ENCODE data around the gene ARHGAP8.

The ARHGAP8 gene

GRCh38 chr22:44786136-44786535, 33.8 kb downstream of the ARHGAP8 start:
- no peak for TF ChIP-seq CTCF (IDR thresholded peaks at IDR 0.05; ENCODE audit: low read depth, low read length, missing control alignments)
- no peak overlapping the region for H3K4me3 ChIP-seq (replicated peaks; ENCODE audit: low read depth, low read length)
- no peak for DNase-seq (ENCODE audit: extremely low read depth, low read depth)

- no peak overlapping the region for H3K4me3 ChIP-seq (replicated peaks; ENCODE audit: low read depth, low read length)
- no peak for DNase-seq (ENCODE audit: extremely low read depth, low read depth)
- TF ChIP-seq CTCF (IDR thresholded peaks at IDR 0.05; ENCODE audit: low read depth, low read length, missing control alignments), result no peak
Observed at GRCh38 chr22:44786610-44787009, 34.2 kb downstream of the ARHGAP8 start.

DNA sequence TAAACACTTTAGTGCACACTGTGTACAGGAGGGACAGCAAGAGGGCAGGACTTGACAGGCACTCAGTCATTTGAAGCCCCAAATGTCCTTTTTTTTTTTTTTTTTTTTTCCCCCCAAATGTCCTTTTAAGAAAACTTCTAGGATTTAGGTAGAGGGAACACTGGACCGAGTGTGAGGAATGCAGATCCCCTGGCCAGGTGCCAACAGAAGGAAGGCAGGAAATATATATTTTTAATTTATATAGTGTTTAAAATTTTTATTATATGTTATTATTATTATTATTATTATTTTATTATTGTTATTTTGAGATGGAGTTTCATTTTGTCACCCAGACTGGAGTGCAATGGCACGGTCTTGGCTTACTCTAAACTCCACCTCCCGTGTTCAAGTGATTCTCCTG, 35.5 kb downstream of the ARHGAP8 start:
- no peak for TF ChIP-seq CTCF (IDR thresholded peaks at IDR 0.05; ENCODE audit: low read depth, low read length, missing control alignments)

DNA sequence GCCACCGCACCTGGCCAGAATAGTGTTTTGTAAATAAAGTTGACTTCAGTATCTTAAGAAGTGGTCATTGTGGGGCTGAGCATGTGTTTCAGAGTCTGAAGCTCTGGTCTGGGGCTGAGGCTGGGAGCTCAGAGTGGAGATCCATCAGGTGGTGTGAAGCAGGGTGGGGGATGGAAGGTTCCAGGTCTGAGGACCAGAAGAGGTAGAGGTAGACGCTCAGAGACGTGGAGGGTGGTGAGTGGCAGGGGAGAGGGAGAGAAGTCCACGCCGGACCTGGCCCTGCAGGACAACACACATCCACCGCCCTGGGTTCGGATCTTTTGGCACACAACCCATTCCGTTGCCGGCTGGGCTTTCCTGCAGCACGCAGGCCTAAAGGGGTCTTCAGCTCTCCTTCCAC, 40.7 kb downstream of the ARHGAP8 start:
- TF ChIP-seq CTCF (IDR thresholded peaks at IDR 0.05; ENCODE audit: low read depth, low read length, missing control alignments), result no peak
- DNase-seq (ENCODE audit: extremely low read depth, low read depth), result no peak
- H3K4me3 ChIP-seq (replicated peaks; ENCODE audit: low read depth, low read length), result no peak overlapping the region

More for the DNA sequence above, 35.5 kb downstream of the ARHGAP8 start:
- no peak overlapping the region for H3K4me3 ChIP-seq (replicated peaks; ENCODE audit: low read depth, low read length)
- no peak for DNase-seq (ENCODE audit: extremely low read depth, low read depth)

DNA sequence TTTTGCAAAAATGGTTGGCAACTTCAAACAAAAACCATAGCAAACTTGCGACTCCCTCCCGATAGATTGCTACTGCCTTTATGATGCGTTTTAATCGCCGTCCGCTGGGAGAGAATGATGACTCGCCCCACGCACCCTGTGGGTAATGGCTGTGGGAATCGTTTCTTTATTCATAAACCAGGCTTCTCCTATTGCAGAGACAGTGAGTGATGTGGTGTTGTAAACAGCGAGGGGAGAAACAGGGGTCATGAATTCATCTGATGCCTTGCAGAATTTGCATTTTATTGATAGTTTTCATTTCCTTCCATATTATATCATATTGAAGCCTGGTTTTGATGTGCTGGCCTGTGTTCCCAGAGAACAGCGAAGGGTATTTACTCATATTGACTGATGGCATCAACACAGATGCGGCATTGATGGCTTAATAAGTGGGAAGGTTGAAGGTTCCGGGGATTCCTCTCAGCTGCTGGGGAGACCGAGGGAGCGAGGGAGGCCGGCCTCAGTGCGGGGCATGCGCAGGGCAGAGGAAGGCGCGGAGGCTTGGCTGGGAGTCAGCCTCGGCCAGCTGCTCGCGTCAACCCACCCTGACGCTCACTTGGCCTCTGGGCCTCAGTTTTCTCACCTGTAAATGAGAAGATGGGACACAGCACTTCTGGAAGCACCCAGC, 41.3 kb downstream of the ARHGAP8 start:
- no peak overlapping the region for H3K4me3 ChIP-seq (replicated peaks; ENCODE audit: low read depth, low read length)
- no peak for DNase-seq (ENCODE audit: extremely low read depth, low read depth)
- no peak for TF ChIP-seq CTCF (IDR thresholded peaks at IDR 0.05; ENCODE audit: low read depth, low read length, missing control alignments)

- no peak for DNase-seq (ENCODE audit: extremely low read depth, low read depth)
- no peak overlapping the region for H3K4me3 ChIP-seq (replicated peaks; ENCODE audit: low read depth, low read length)
- no peak for TF ChIP-seq CTCF (IDR thresholded peaks at IDR 0.05; ENCODE audit: low read depth, low read length, missing control alignments)
Observed at GRCh38 chr22:44795701-44796630, 43.6 kb downstream of the ARHGAP8 start.

All from HFF-Myc (cell line).